SK-N-SH (cell line): Measurements from ENCODE around the gene SV2C. TPM values are rescaled to one million over a fixed set of nuclear protein-coding genes. Genes with fewer than 3 reads are reported as not detected.

Experiments
- CTCF ChIA-PET: fragments of 300-600, 350-600 bp; formaldehyde crosslinking; extraction: SDS; loops from one replicate; lab custom pipeline; 2021; lab: Yijun Ruan, JAX
- POLR2A ChIA-PET: fragments of 350-600 bp; sonication (Branson Sonifier 250); formaldehyde crosslinking; extraction: SDS; loops from one replicate; lab custom pipeline; 2020; ENCODE audit warnings: antibody characterized with exemption, inconsistent platforms; lab: Yijun Ruan, JAX
- DNase-seq: peaks from one replicate; pipeline ENCODE4 v3.0.0; 2012
- H2AFZ ChIP-seq: fragments of 200-600 bp; sonication (generic); 2 replicates; pipeline ENCODE4 v1.8.1; 2016; ENCODE audit warnings: antibody characterized with exemption, mild to moderate bottlenecking, low read depth
- H3F3A ChIP-seq: fragments of 200-600 bp; sonication (generic); replicated peaks from 2 replicates; pipeline ENCODE3; 2016; ENCODE audit warnings: antibody characterized with exemption, mild to moderate bottlenecking; ENCODE audit not compliant: insufficient read depth
- H3K27ac ChIP-seq, 2 experiments: fragments of 200-500 bp in 1 of 2; fragments of 200-600 bp in 1 of 2; sonication (Bioruptor generic) in 1 of 2; sonication (generic), shearing (Covaris generic) in 1 of 2; 2 replicates each; pipeline versions ENCODE4 v1.5.1 to v1.6.1; 2014 to 2016; ENCODE audit warnings: low read depth in 2 of 2, inconsistent platforms in 1 of 2, low read length in 1 of 2, mild to moderate bottlenecking in 1 of 2, mixed read lengths in 1 of 2
- H3K27me3 ChIP-seq: fragments of 200-600 bp; sonication (generic), shearing (Covaris generic); 2 replicates; pipeline ENCODE4 v1.6.1; 2016; ENCODE audit warnings: mixed run types; ENCODE audit not compliant: insufficient read depth
- H3K36me3 ChIP-seq, 2 experiments: fragments of 200-500 bp in 1 of 2; fragments of 200-600 bp in 1 of 2; sonication (Bioruptor generic) in 1 of 2; sonication (generic) in 1 of 2; replicated peaks in 1 of 2; 2 replicates each; pipeline versions ENCODE3 to v1.5.1; 2014 to 2016; ENCODE audit warnings: low read length in 1 of 2, mild to moderate bottlenecking in 1 of 2; ENCODE audit not compliant: insufficient read depth in 2 of 2, control insufficient read depth in 1 of 2
- H3K4me1 ChIP-seq, 2 experiments: fragments of 200-500 bp in 1 of 2; fragments of 200-600 bp in 1 of 2; sonication (Bioruptor generic) in 1 of 2; sonication (generic), shearing (Covaris generic) in 1 of 2; 2 replicates each; pipeline versions ENCODE4 v1.5.1 to v1.6.1; 2014 to 2016; ENCODE audit warnings: low read depth in 1 of 2, low read length in 1 of 2, mixed run types in 1 of 2; ENCODE audit not compliant: insufficient read depth in 2 of 2, control insufficient read depth in 1 of 2
- H3K4me2 ChIP-seq: fragments of 200-600 bp; sonication (generic), shearing (Covaris generic); 2 replicates; pipeline ENCODE4 v1.6.1; 2017; ENCODE audit warnings: mixed run types
- H3K4me3 ChIP-seq, 2 experiments: fragments of 200-500 bp in 1 of 2; fragments of 200-600 bp in 1 of 2; sonication (Bioruptor generic) in 1 of 2; sonication (generic), shearing (Covaris generic) in 1 of 2; 2 replicates each; pipeline versions ENCODE4 v1.5.1 to v1.8.1; 2014 to 2016; ENCODE audit warnings: low read depth in 2 of 2, inconsistent platforms in 1 of 2, low read length in 1 of 2, mild to moderate bottlenecking in 1 of 2, mixed read lengths in 1 of 2, moderate library complexity in 1 of 2
- H3K79me2 ChIP-seq: fragments of 200-600 bp; sonication (generic); 2 replicates; pipeline ENCODE4 v1.8.1; 2017; ENCODE audit warnings: mild to moderate bottlenecking; ENCODE audit not compliant: insufficient read depth
- H3K9ac ChIP-seq: fragments of 200-600 bp; sonication (generic); 2 replicates; pipeline ENCODE4 v1.6.1; 2017; ENCODE audit warnings: mixed run types
- H3K9me2 ChIP-seq: fragments of 200-600 bp; sonication (generic); 2 replicates; pipeline ENCODE4 v1.6.1; 2017; ENCODE audit warnings: mixed run types
- H3K9me3 ChIP-seq: fragments of 200-600 bp; sonication (generic); 2 replicates; pipeline ENCODE4 v1.6.1; 2017; ENCODE audit warnings: mixed run types, mild to moderate bottlenecking, moderate library complexity
- H4K20me1 ChIP-seq: fragments of 200-600 bp; sonication (generic); 2 replicates; pipeline ENCODE4 v1.6.1; 2017; ENCODE audit warnings: mild to moderate bottlenecking, mixed run types; ENCODE audit not compliant: insufficient read depth
- CTCF ChIP-seq: fragments of 200-600 bp; sonication (generic); IDR thresholded peaks from 2 replicates; pipeline ENCODE4 v1.6.1; 2017; ENCODE audit warnings: antibody characterized with exemption, mild to moderate bottlenecking, moderate library complexity
- EP300 ChIP-seq, 2 experiments: IDR thresholded peaks; 2 replicates each; pipeline versions ENCODE4 v1.4.0 to v1.6.1; 2012; ENCODE audit warnings: borderline replicate concordance in 1 of 2, low read depth in 1 of 2, low read length in 1 of 2
- EZH2phosphoT487 ChIP-seq: fragments of 200-600 bp; sonication (generic); IDR thresholded peaks from 2 replicates; pipeline ENCODE4 v1.6.1; 2017; ENCODE audit warnings: low read depth, mixed run types, mild to moderate bottlenecking, antibody characterized with exemption, moderate library complexity, borderline replicate concordance
- FOXM1 ChIP-seq: IDR thresholded peaks from 2 replicates; pipeline ENCODE4 v1.4.0; 2012; ENCODE audit warnings: low read depth, mild to moderate bottlenecking
- GABPA ChIP-seq: IDR thresholded peaks from 2 replicates; pipeline ENCODE4 v1.4.0; 2012; ENCODE audit warnings: low read depth, mild to moderate bottlenecking
- MAX ChIP-seq: IDR thresholded peaks from 2 replicates; pipeline ENCODE4 v1.4.0; 2012; ENCODE audit warnings: low read depth
- MEF2A ChIP-seq: IDR thresholded peaks from 2 replicates; pipeline ENCODE4 v1.4.0; 2012; ENCODE audit warnings: low read depth, borderline replicate concordance
- RAD21 ChIP-seq: IDR thresholded peaks from 2 replicates; pipeline ENCODE4 v1.6.1; 2012; ENCODE audit warnings: mild to moderate bottlenecking, low read length
- RCOR1 ChIP-seq: fragments of 150-350 bp; IDR thresholded peaks from 2 replicates; pipeline ENCODE4 v1.6.1; 2017; ENCODE audit warnings: antibody characterized with exemption, low read length
- TAF1 ChIP-seq: IDR thresholded peaks from 2 replicates; pipeline ENCODE4 v1.6.1; 2012; ENCODE audit warnings: low read depth, mild to moderate bottlenecking, low read length, moderate library complexity, borderline replicate concordance
- TCF12 ChIP-seq: IDR thresholded peaks from 2 replicates; pipeline ENCODE4 v1.4.0; 2012
- TEAD4 ChIP-seq: IDR thresholded peaks from 2 replicates; pipeline ENCODE4 v1.4.0; 2012; ENCODE audit warnings: mild to moderate bottlenecking, borderline replicate concordance; ENCODE audit not compliant: insufficient read depth
- USF1 ChIP-seq: IDR thresholded peaks from 2 replicates; pipeline ENCODE4 v1.4.0; 2012; ENCODE audit warnings: low read depth, borderline replicate concordance
- YY1 ChIP-seq: IDR thresholded peaks from 2 replicates; pipeline ENCODE4 v1.4.0; 2012; ENCODE audit warnings: low read depth, mild to moderate bottlenecking
- WGBS: methylation state at CpG from one replicate; pipeline ENCODE4 v1.1.6; 2017; ENCODE audit warnings: low lambda C conversion rate; 5-methylcytosine and 5-hydroxymethylcytosine counted together
- polyA plus RNA-seq, 3 experiments: library from polyadenylated mRNA; depleted of rRNA; stranded (reverse); fragments of >200 nt; gene quantifications; 2 replicates each; pipeline ENCODE4 v1.2.3, GENCODE V29; 2012
- TF ChIP-seq, protein P1 (sequence below): fragments of 150-350 bp; IDR thresholded peaks from 2 replicates; pipeline ENCODE4 v1.6.1; 2017; ENCODE audit warnings: antibody characterized with exemption, low read length, low read depth, borderline replicate concordance

The SV2C gene
- polyA plus RNA-seq, 1 of the 3 experiments (the other 2 are of a cell fraction) = 0.05 TPM

DNA sequence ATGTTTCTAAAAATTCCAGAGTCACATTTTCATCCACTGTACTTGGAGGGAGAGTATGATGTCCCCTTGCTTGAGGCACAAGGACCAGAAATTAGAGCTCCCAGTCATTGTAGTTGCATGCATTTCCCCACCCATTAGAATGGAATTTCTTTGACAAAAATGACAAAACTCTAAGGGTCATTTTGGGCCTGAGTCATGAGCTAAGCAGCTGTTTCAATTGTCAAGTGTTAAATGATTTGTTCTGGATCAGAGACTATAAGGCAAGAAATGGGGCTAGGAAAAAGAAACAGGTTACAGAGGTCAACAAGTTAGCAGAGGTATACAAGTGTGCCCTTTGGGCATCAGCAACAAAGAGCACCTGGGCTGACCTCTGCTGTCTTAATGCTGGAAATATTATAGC is 188.7 kb downstream of the SV2C start (continued):
- no peak for TF ChIP-seq YY1
- no peak for TF ChIP-seq USF1
- no peak for TF ChIP-seq EZH2phosphoT487
- TF ChIP-seq RAD21 = no peak
- no peak for TF ChIP-seq EP300 (IDR thresholded peaks at IDR 0.05; ENCODE audit: borderline replicate concordance in 1 of 2, low read depth in 1 of 2, low read length in 1 of 2)
- no peak for TF ChIP-seq TAF1

- no peaks in the 10 kb centered on the region for H4K20me1 ChIP-seq
- peaks cover 0 to 6% of the 10 kb centered on the region in 2 experiments; a peak in 1 of 4 replicates for H3K4me1 ChIP-seq
- H3K9ac ChIP-seq = no peak overlapping the region
- H3K27ac ChIP-seq = no peak overlapping the region
- WGBS = 79% methylated on average over 8 of the region's 8 CpGs
- no peaks in the 10 kb centered on the region for H3F3A ChIP-seq
- H3K4me2 ChIP-seq = no peak overlapping the region
- H3K9me3 ChIP-seq = no peaks in the 10 kb centered on the region
- POLR2A ChIA-PET = no interaction called here
- CTCF ChIA-PET = interaction anchor here (0.7 to 1.1 kb wide), 2 partner anchors 15 to 538 kb away, joined by 3 read pairs; no protein-coding TSS in a partner anchor
- no peaks in the 10 kb centered on the region for H3K27me3 ChIP-seq
- TF ChIP-seq USF1 = no peak
- TF ChIP-seq TCF12 = no peak
- no peak for TF ChIP-seq CTCF
- no peak for TF ChIP-seq MAX
- TF ChIP-seq, protein P1, sequence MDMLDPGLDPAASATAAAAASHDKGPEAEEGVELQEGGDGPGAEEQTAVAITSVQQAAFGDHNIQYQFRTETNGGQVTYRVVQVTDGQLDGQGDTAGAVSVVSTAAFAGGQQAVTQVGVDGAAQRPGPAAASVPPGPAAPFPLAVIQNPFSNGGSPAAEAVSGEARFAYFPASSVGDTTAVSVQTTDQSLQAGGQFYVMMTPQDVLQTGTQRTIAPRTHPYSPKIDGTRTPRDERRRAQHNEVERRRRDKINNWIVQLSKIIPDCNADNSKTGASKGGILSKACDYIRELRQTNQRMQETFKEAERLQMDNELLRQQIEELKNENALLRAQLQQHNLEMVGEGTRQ = no peak
- no peak for TF ChIP-seq TAF1
- no peak for TF ChIP-seq MEF2A
- no peak for TF ChIP-seq TEAD4
- TF ChIP-seq GABPA = no peak
- no peak for TF ChIP-seq RCOR1
- no peak for TF ChIP-seq FOXM1
- DNase-seq = no peak
- no peaks in the 10 kb centered on the region for H3K36me3 ChIP-seq
- H3K4me3 ChIP-seq = no peak overlapping the region
- H2AFZ ChIP-seq = no peak overlapping the region
- no peaks in the 10 kb centered on the region for H3K79me2 ChIP-seq
- H3K9me2 ChIP-seq = no peaks in the 10 kb centered on the region
Observed at GRCh38 chr5:76273206-76273885, 190.2 kb downstream of the SV2C start.
